ENCODE results near the gene DMRTC2.
A peak's percentile ranks its signal among the peaks of the same experiment; 100 is the strongest.

Gene DMRTC2

DNA sequence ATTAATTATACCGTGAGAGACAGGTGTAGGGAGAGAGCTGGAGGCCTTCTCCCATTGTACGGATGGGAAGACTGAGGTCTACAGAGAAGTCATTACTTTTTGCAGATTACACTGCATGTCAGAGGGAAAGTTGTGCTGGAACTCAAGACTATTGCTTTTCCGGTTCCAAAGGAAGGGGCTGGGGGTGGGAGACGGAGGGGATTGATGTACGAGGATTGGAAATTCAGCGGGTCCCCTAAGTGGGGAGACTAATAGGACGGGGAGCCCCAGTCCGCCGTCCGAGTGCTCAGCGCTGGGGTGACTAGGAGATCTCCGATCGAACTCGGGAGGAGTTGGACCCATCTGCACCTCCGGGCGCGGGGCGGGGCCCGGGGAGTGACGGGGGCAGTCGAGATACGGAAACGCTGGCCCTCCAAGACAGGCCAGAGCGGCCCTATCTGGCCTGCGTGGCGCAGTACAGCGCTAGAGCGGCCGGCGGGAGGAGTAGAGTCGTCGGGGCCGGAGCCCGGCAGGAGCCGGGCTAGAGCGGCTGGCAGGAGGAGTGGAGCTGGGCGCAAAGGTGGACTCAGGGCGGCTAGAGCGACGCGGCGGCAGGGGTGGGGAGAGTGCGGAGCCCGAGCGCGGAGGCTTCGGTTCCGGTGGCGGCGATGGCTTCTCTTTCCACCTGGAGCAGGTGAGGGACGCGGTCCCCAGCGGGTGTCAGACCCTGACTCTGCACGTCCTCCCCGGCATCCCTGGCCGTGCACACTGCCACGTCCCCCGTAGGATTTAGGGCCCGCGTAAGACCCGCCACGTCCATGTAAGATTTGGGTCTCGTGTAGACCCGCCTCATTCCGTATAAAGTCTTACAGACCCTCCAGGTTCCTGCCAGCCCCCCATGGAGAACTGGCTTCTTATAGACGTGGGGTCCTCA, 39.2 kb downstream of the DMRTC2 start:
- Histone ChIP-seq H3K4me1 (ENCODE audit: insufficient read depth, low read length) (peaks cover 10% of the 10 kb centered on the region; the same call in 1 of the 2 replicates), H3K4me3 (ENCODE audit: low read length) (peak overlapping the region; percentile 92), H3K27me3 (ENCODE audit: insufficient read depth, low read length) (peaks cover 39% of the 10 kb centered on the region), H3K36me3 (ENCODE audit: insufficient read depth, low read depth, low read length) (no peaks in the 10 kb centered on the region), H3K9me3 (ENCODE audit: insufficient read depth, low read depth, low read length) (no peaks in the 10 kb centered on the region), H3K9ac (ENCODE audit: low read depth, low read length) (peak overlapping the region; percentile 89), H3K27ac (ENCODE audit: low read length) (no peak overlapping the region)

DNA sequence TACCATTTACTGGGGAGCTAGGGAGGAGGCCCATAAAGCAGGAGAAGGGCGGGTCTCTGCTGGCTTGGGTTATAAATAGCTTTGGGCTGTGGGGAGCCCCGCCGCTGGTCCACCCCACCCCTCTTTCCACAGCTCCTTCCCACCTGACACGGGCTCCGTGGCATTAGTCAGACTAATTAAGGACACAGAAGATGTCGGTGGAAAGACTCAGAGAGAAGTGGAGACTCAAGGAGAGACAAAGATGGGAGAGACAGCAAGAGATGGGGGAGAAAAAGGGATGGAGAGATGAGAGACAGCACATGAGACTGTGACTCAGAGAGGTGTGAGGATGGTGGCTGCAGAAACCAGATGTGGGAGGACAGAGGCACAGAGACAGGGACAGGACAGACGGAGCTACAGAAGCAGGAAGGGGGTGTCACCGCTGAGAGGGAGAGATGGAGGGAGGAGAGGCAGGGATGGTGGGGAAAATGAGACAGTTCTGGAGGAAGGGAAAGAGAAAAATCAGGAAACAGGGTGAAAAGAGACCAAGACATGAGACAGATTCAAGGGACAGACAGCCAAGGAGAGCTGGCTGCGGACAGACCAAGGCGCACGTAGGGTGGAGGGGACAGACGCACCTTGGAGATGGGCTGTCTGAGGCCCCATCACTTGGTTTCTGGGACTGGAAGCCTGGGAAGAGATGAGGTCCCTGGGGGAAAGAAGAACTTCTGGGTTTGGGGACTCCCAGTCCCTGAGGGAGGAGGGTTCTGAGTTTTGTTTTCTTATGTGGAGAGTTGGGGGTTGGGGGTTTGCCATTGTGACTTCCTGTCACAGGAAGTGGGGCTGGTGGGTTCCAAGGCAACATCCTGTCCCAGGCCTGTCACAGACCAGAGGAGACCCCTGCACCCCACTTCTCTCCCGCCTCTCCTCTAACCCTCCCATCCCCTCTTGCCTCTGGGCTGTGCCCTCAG, 42.2 kb downstream of the DMRTC2 start:
- H3K27me3 ChIP-seq (ENCODE audit: insufficient read depth, low read length) = peaks cover 16% of the 10 kb centered on the region
- H3K4me3 ChIP-seq (ENCODE audit: low read length) = no peak overlapping the region; the same call in 1 of the 2 replicates
- no peak overlapping the region for H3K27ac ChIP-seq (ENCODE audit: low read length)
- H3K9ac ChIP-seq (ENCODE audit: low read depth, low read length) = peak overlapping the region; percentile 11
- H3K36me3 ChIP-seq (ENCODE audit: insufficient read depth, low read depth, low read length) = 0 out of 2 replicates have a peak, but pooled peaks cover 6% of the 10 kb centered on the region
- H3K9me3 ChIP-seq (ENCODE audit: insufficient read depth, low read depth, low read length) = no peaks in the 10 kb centered on the region
- peaks cover 10% of the 10 kb centered on the region; the same call in 1 of the 2 replicates for H3K4me1 ChIP-seq (ENCODE audit: insufficient read depth, low read length)

DNA sequence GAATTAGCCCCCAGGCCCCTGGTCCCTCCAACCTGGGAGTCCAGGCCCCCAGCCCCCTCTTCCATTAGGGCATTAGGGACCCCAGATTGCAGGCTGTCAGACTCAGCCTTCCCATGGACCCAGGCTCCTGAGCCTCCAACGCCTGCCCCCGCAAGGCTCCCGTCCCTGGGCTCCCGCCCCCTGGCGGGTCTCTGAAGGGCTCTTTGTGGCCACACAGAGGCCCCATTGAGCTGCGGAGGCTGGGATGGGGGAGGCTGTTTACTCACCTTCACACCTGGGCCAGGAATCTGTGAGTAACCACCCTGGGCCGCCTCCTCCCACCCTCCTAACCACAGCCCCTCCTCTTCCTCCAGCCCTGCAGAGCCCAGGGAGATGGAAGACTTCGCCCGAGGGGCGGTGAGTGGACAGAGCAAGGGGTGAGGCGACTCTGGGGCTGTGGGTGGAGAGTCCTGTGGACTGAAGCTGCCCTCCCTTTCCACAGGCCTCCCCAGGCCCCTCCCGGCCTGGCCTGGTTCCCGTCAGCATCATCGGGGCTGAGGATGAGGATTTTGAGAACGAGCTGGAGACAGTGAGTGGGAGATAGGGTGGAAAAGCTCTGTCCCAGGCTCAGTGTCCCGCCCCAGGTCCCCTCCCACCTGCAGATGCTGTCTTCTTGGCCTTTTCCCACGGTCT, 43.0 kb downstream of the DMRTC2 start:
- H3K36me3 ChIP-seq (ENCODE audit: insufficient read depth, low read depth, low read length) = 0 out of 2 replicates have a peak, but pooled peaks cover 6% of the 10 kb centered on the region
- peak overlapping the region; percentile 57; the same call in 1 of the 2 replicates for H3K9ac ChIP-seq (ENCODE audit: low read depth, low read length)
- H3K9me3 ChIP-seq (ENCODE audit: insufficient read depth, low read depth, low read length) = no peaks in the 10 kb centered on the region
- peaks cover 10% of the 10 kb centered on the region; the same call in 1 of the 2 replicates for H3K4me1 ChIP-seq (ENCODE audit: insufficient read depth, low read length)
- H3K27me3 ChIP-seq (ENCODE audit: insufficient read depth, low read length) = peaks cover 8% of the 10 kb centered on the region
- H3K4me3 ChIP-seq (ENCODE audit: low read length) = peak overlapping the region; percentile 48; the same call in 1 of the 2 replicates
- H3K27ac ChIP-seq (ENCODE audit: low read length) = no peak overlapping the region

- no peak overlapping the region for H3K4me3 ChIP-seq (ENCODE audit: low read length)
- 0 out of 2 replicates have a peak, but pooled peaks cover 6% of the 10 kb centered on the region for H3K36me3 ChIP-seq (ENCODE audit: insufficient read depth, low read depth, low read length)
- H3K27ac ChIP-seq (ENCODE audit: low read length) = no peak overlapping the region
- no peaks in the 10 kb centered on the region for H3K9me3 ChIP-seq (ENCODE audit: insufficient read depth, low read depth, low read length)
- no peak overlapping the region for H3K9ac ChIP-seq (ENCODE audit: low read depth, low read length)
- H3K4me1 ChIP-seq (ENCODE audit: insufficient read depth, low read length) = peaks cover 10% of the 10 kb centered on the region; the same call in 1 of the 2 replicates
- H3K27me3 ChIP-seq (ENCODE audit: insufficient read depth, low read length) = no peaks in the 10 kb centered on the region
Observed at GRCh38 chr19:41888926-41889325, 44.1 kb downstream of the DMRTC2 start.

DNA sequence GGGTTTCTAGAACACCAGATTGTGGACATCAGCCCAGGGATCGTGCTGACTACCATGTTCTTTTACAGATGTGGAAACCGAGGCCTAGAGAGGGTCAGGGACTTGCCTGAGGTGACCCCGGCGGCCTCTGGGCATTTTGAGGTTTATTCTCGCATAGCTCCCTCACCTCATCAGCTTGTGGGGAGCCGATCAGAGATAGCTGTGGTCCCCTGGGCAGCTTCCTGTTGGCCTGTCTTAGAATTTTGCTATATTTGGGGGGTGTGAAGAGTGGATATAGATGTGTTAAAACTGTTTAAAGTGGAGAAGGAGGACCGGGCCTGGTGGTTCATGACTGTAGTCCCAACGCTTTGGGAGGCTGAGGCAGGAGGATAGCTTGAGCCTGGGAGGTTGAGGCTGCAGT, 45.1 kb downstream of the DMRTC2 start:
- Histone ChIP-seq H3K27me3 (ENCODE audit: insufficient read depth, low read length) (no peaks in the 10 kb centered on the region), H3K4me3 (ENCODE audit: low read length) (no peak overlapping the region), H3K4me1 (ENCODE audit: insufficient read depth, low read length) (peaks cover 10% of the 10 kb centered on the region; the same call in 1 of the 2 replicates), H3K27ac (ENCODE audit: low read length) (no peak overlapping the region), H3K36me3 (ENCODE audit: insufficient read depth, low read depth, low read length) (0 out of 2 replicates have a peak, but pooled peaks cover 6% of the 10 kb centered on the region), H3K9ac (ENCODE audit: low read depth, low read length) (no peak overlapping the region), H3K9me3 (ENCODE audit: insufficient read depth, low read depth, low read length) (no peaks in the 10 kb centered on the region)

GRCh38 chr19:41890936-41891335, 46.1 kb downstream of the DMRTC2 start:
- peaks cover 12% of the 10 kb centered on the region; the same call in 1 of the 2 replicates for H3K36me3 ChIP-seq (ENCODE audit: insufficient read depth, low read depth, low read length)
- no peak overlapping the region for H3K4me3 ChIP-seq (ENCODE audit: low read length)
- H3K9me3 ChIP-seq (ENCODE audit: insufficient read depth, low read depth, low read length) = no peaks in the 10 kb centered on the region
- no peak overlapping the region for H3K27ac ChIP-seq (ENCODE audit: low read length)
- peaks cover 10% of the 10 kb centered on the region; the same call in 1 of the 2 replicates for H3K4me1 ChIP-seq (ENCODE audit: insufficient read depth, low read length)
- H3K27me3 ChIP-seq (ENCODE audit: insufficient read depth, low read length) = no peaks in the 10 kb centered on the region
- H3K9ac ChIP-seq (ENCODE audit: low read depth, low read length) = no peak overlapping the region

DNA sequence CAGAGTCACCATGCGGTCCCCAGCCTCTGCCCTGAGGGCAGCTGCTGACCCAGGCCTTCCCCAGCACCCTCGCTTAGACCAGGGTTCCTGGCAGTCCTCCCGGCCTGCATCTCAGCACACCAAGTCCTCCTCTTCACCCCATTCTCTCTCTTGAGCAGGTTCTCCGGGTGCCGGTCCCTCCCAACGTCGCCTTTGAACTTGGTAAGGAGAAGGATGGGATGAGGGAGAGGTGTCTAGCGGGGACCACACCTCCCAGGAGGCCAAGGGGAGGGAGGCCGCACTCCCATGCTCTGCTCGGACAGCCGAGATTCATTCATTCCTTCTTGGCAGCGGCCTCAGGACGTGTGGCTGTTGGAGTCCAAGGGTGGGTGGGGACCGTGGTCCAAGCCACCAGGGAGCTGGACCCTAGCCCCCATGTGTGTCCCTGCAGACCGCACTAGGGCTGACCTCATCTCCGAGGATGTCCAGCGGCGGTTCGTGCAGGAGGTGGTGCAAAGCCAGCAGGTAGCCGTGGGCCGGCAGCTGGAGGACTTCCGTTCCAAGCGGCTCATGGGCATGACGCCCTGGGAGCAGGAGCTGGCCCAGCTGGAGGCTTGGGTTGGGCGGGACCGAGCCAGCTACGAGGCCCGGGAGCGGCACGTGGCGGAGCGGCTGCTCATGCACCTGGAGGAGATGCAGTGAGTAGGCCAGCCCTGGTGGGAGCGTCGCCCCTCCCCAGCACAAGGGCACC, 47.5 kb downstream of the DMRTC2 start:
- Histone ChIP-seq H3K27me3 (ENCODE audit: insufficient read depth, low read length) (no peaks in the 10 kb centered on the region), H3K4me3 (ENCODE audit: low read length) (no peak overlapping the region), H3K9me3 (ENCODE audit: insufficient read depth, low read depth, low read length) (no peaks in the 10 kb centered on the region), H3K9ac (ENCODE audit: low read depth, low read length) (no peak overlapping the region), H3K27ac (ENCODE audit: low read length) (no peak overlapping the region), H3K4me1 (ENCODE audit: insufficient read depth, low read length) (peaks cover 4% of the 10 kb centered on the region; the same call in 1 of the 2 replicates), H3K36me3 (ENCODE audit: insufficient read depth, low read depth, low read length) (peaks cover 12% of the 10 kb centered on the region; the same call in 1 of the 2 replicates)

- H3K9ac ChIP-seq (ENCODE audit: low read depth, low read length) = no peak overlapping the region
- no peaks in the 10 kb centered on the region for H3K4me1 ChIP-seq (ENCODE audit: insufficient read depth, low read length)
- H3K36me3 ChIP-seq (ENCODE audit: insufficient read depth, low read depth, low read length) = peaks cover 18% of the 10 kb centered on the region; the same call in 1 of the 2 replicates
- H3K4me3 ChIP-seq (ENCODE audit: low read length) = no peak overlapping the region
- no peaks in the 10 kb centered on the region for H3K27me3 ChIP-seq (ENCODE audit: insufficient read depth, low read length)
- H3K9me3 ChIP-seq (ENCODE audit: insufficient read depth, low read depth, low read length) = no peaks in the 10 kb centered on the region
- H3K27ac ChIP-seq (ENCODE audit: low read length) = no peak overlapping the region
Observed at GRCh38 chr19:41893899-41894298, 49.1 kb downstream of the DMRTC2 start.

GRCh38 chr19:41894350-41894749, 49.5 kb downstream of the DMRTC2 start:
- Histone ChIP-seq H3K9me3 (ENCODE audit: insufficient read depth, low read depth, low read length) (no peaks in the 10 kb centered on the region), H3K4me3 (ENCODE audit: low read length) (no peak overlapping the region), H3K9ac (ENCODE audit: low read depth, low read length) (no peak overlapping the region), H3K27me3 (ENCODE audit: insufficient read depth, low read length) (no peaks in the 10 kb centered on the region), H3K36me3 (ENCODE audit: insufficient read depth, low read depth, low read length) (peaks cover 15% of the 10 kb centered on the region; the same call in 1 of the 2 replicates), H3K4me1 (ENCODE audit: insufficient read depth, low read length) (no peaks in the 10 kb centered on the region), H3K27ac (ENCODE audit: low read length) (no peak overlapping the region)

- Histone ChIP-seq H3K4me3 (ENCODE audit: low read length) (no peak overlapping the region), H3K27me3 (ENCODE audit: insufficient read depth, low read length) (no peaks in the 10 kb centered on the region), H3K4me1 (ENCODE audit: insufficient read depth, low read length) (no peaks in the 10 kb centered on the region), H3K9me3 (ENCODE audit: insufficient read depth, low read depth, low read length) (no peaks in the 10 kb centered on the region), H3K27ac (ENCODE audit: low read length) (no peak overlapping the region), H3K9ac (ENCODE audit: low read depth, low read length) (no peak overlapping the region), H3K36me3 (ENCODE audit: insufficient read depth, low read depth, low read length) (peaks cover 20% of the 10 kb centered on the region)
Observed at GRCh38 chr19:41895745-41896580, 51.1 kb downstream of the DMRTC2 start.

All from iPS-20b (cell line).